ENCODE data around the gene FBXO38. TPM values are rescaled to one million over a fixed set of nuclear protein-coding genes. Genes with fewer than 3 reads are reported as not detected.

FBXO38 gene
- total and polyA plus RNA-seq, 2 donors from 2014 or later: 9.6 to 45.9 TPM

- intact Hi-C loops (cut with DNase I): no loop called here
- H3K4me1 ChIP-seq (ENCODE audit: control insufficient read depth in 2 of 3, insufficient read depth in 2 of 3, low read depth in 1 of 3, low read length in 3 of 3): peaks cover 0 to 20% (median 7%) of the 10 kb centered on the region in 3 donors
- H3K9ac ChIP-seq (ENCODE audit: low read length in 3 of 3): peak overlapping the region in 1 of 3 donors; percentile 84
- H3K9me3 ChIP-seq (ENCODE audit: control insufficient read depth in 2 of 3, insufficient read depth in 1 of 3, low read length in 3 of 3): no peaks in the 10 kb centered on the region
- no peak overlapping the region for H3K27ac ChIP-seq (ENCODE audit: low read depth in 2 of 2, low read length in 2 of 2)
- DNase-seq (no peak), FAIRE-seq (no peak)
- TF ChIP-seq CTCF (IDR thresholded peaks at IDR 0.05; ENCODE audit: borderline replicate concordance, extremely low read depth, insufficient read depth): no peak
- H3K4me3 ChIP-seq (ENCODE audit: low read length in 3 of 3): peak overlapping the region in 2 of 3 donors; percentile 79 to 99
- H3K36me3 ChIP-seq (ENCODE audit: control insufficient read depth in 2 of 3, insufficient read depth in 3 of 3, low read length in 3 of 3): no peaks in the 10 kb centered on the region
- no peaks in the 10 kb centered on the region for H3K27me3 ChIP-seq (ENCODE audit: control insufficient read depth, insufficient read depth, low read length)
Observed at GRCh38 chr5:148385094-148385493, 1.3 kb downstream of the FBXO38 start.

DNA sequence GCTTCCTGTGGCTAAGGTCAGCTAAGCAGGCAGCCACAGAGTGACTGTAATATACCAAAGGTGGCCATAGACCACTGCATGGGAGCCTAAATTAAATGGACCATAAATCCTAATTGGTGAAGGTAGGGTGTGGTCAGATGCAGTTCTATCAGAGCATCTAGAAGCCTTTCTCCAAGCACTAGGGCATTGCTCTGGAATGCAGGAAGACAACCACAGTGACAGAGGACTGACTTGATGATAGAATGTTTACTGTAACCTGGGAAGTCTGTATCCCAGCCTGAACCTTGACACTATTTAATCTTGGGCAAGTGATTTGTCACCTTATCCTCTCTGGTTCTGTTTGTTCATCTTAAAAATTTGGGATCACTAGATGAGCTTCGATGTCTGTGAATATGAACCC, 2.3 kb downstream of the FBXO38 start:
- H3K27ac ChIP-seq (ENCODE audit: low read depth in 2 of 2, low read length in 2 of 2): no peak overlapping the region
- peaks cover 0 to 2% (median 0%) of the 10 kb centered on the region in 3 donors for H3K36me3 ChIP-seq (ENCODE audit: control insufficient read depth in 2 of 3, insufficient read depth in 3 of 3, low read length in 3 of 3)
- no peaks in the 10 kb centered on the region for H3K9me3 ChIP-seq (ENCODE audit: control insufficient read depth in 2 of 3, insufficient read depth in 1 of 3, low read length in 3 of 3)
- intact Hi-C loops (cut with DNase I): no loop called here
- FAIRE-seq: no peak
- H3K4me1 ChIP-seq (ENCODE audit: control insufficient read depth in 2 of 3, insufficient read depth in 2 of 3, low read depth in 1 of 3, low read length in 3 of 3): peaks cover 0 to 20% (median 7%) of the 10 kb centered on the region in 3 donors
- H3K4me3 ChIP-seq (ENCODE audit: low read length in 3 of 3): no peak overlapping the region
- DNase-seq: no peak
- no peak for TF ChIP-seq CTCF (IDR thresholded peaks at IDR 0.05; ENCODE audit: borderline replicate concordance, extremely low read depth, insufficient read depth)
- no peak overlapping the region for H3K9ac ChIP-seq (ENCODE audit: low read length in 3 of 3)
- H3K27me3 ChIP-seq (ENCODE audit: control insufficient read depth, insufficient read depth, low read length): no peaks in the 10 kb centered on the region

DNA sequence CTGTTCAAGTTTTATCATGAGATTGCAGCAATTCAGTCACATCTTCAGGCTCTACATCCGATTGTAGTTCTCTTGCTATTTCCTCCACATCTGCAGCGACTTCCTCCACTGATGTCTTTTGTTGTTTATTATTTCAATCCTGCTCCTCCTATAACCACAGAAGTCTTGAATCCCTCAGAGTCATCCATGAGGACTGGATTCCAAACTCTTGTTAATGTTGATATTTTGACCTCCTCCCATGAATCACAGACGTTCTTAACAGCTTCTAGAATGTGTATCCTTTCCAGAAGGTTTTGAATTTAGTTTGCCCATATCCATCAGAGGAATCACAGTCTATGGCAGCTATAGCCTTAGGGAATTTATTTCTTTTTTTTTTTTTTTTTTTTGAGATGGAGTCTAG, 3.6 kb downstream of the FBXO38 start:
- DNase-seq (no peak), FAIRE-seq (no peak)
- TF ChIP-seq CTCF (IDR thresholded peaks at IDR 0.05; ENCODE audit: borderline replicate concordance, extremely low read depth, insufficient read depth): no peak
- intact Hi-C loops (cut with DNase I): no loop called here
- H3K4me1 ChIP-seq (ENCODE audit: control insufficient read depth in 2 of 3, insufficient read depth in 2 of 3, low read depth in 1 of 3, low read length in 3 of 3): peaks cover 0 to 20% (median 7%) of the 10 kb centered on the region in 3 donors
- no peak overlapping the region for H3K9ac ChIP-seq (ENCODE audit: low read length in 3 of 3)
- peaks cover 0 to 2% (median 0%) of the 10 kb centered on the region in 3 donors for H3K36me3 ChIP-seq (ENCODE audit: control insufficient read depth in 2 of 3, insufficient read depth in 3 of 3, low read length in 3 of 3)
- no peak overlapping the region for H3K27ac ChIP-seq (ENCODE audit: low read depth in 2 of 2, low read length in 2 of 2)
- H3K27me3 ChIP-seq (ENCODE audit: control insufficient read depth, insufficient read depth, low read length): no peaks in the 10 kb centered on the region
- H3K4me3 ChIP-seq (ENCODE audit: low read length in 3 of 3): no peak overlapping the region
- H3K9me3 ChIP-seq (ENCODE audit: control insufficient read depth in 2 of 3, insufficient read depth in 1 of 3, low read length in 3 of 3): no peaks in the 10 kb centered on the region

- Histone ChIP-seq H3K9me3 (ENCODE audit: control insufficient read depth in 2 of 3, insufficient read depth in 1 of 3, low read length in 3 of 3) (no peaks in the 10 kb centered on the region), H3K27ac (ENCODE audit: low read depth in 2 of 2, low read length in 2 of 2) (no peak overlapping the region), H3K9ac (ENCODE audit: low read length in 3 of 3) (no peak overlapping the region), H3K27me3 (ENCODE audit: control insufficient read depth, insufficient read depth, low read length) (no peaks in the 10 kb centered on the region), H3K36me3 (ENCODE audit: control insufficient read depth in 2 of 3, insufficient read depth in 3 of 3, low read length in 3 of 3) (peaks cover 0 to 2% (median 0%) of the 10 kb centered on the region in 3 donors), H3K4me1 (ENCODE audit: control insufficient read depth in 2 of 3, insufficient read depth in 2 of 3, low read depth in 1 of 3, low read length in 3 of 3) (peaks cover 0 to 15% (median 7%) of the 10 kb centered on the region in 3 donors), H3K4me3 (ENCODE audit: low read length in 3 of 3) (no peak overlapping the region)
- no peak for DNase-seq
- intact Hi-C loops (cut with DNase I): no loop called here
- TF ChIP-seq CTCF (IDR thresholded peaks at IDR 0.05; ENCODE audit: borderline replicate concordance, extremely low read depth, insufficient read depth): no peak
- no peak for FAIRE-seq
Observed at GRCh38 chr5:148388696-148389095, 4.9 kb downstream of the FBXO38 start.
